NCI-H1105 (cell line): ENCODE measurements around the gene YPEL2.

Experiments
- DNase-seq: peaks from one replicate; lab custom pipeline; 2025; lab: John Stamatoyannopoulos, UW

The YPEL2 gene

GRCh38 chr17:59330053-59330942 is 1.2 kb upstream of the YPEL2 start:
- no peak for DNase-seq

- DNase-seq, result no peak
Measured at GRCh38 chr17:59331929-59332748, 684 bp downstream of the YPEL2 start.

- DNase-seq, result no peak
Measured at GRCh38 chr17:59332749-59333377, 1.4 kb downstream of the YPEL2 start.

- no peak for DNase-seq
Measured at GRCh38 chr17:59333836-59334235, 2.4 kb downstream of the YPEL2 start.

- DNase-seq, result no peak
Measured at GRCh38 chr17:59335685-59336084, 4.2 kb downstream of the YPEL2 start.

GRCh38 chr17:59337741-59338299 is 6.4 kb downstream of the YPEL2 start:
- DNase-seq, result no peak

- no peak for DNase-seq
Measured at GRCh38 chr17:59338498-59338897, 7.0 kb downstream of the YPEL2 start.

GRCh38 chr17:59341922-59342321 is 10.5 kb downstream of the YPEL2 start:
- no peak for DNase-seq

- no peak for DNase-seq
Measured at GRCh38 chr17:59342681-59343131, 11.3 kb downstream of the YPEL2 start.

GRCh38 chr17:59345476-59345875 is 14.0 kb downstream of the YPEL2 start:
- DNase-seq, result no peak

GRCh38 chr17:59346341-59346740 is 14.9 kb downstream of the YPEL2 start:
- DNase-seq, result no peak

GRCh38 chr17:59346876-59347407 is 15.5 kb downstream of the YPEL2 start:
- DNase-seq, result no peak

GRCh38 chr17:59347975-59348391 is 16.5 kb downstream of the YPEL2 start:
- DNase-seq, result no peak

- no peak for DNase-seq
Measured at GRCh38 chr17:59349178-59349577, 17.7 kb downstream of the YPEL2 start.

- DNase-seq, result no peak
Measured at GRCh38 chr17:59353106-59353854, 21.8 kb downstream of the YPEL2 start.

GRCh38 chr17:59353936-59354755 is 22.7 kb downstream of the YPEL2 start:
- DNase-seq, result no peak

- DNase-seq, result no peak
Measured at GRCh38 chr17:59355030-59355701, 23.7 kb downstream of the YPEL2 start.

GRCh38 chr17:59355702-59356325 is 24.4 kb downstream of the YPEL2 start:
- no peak for DNase-seq

GRCh38 chr17:59356543-59357218 is 25.2 kb downstream of the YPEL2 start:
- DNase-seq, result no peak
